Colonic mucosa (tissue), 4 donors: ENCODE results near the gene CHTF18. TPM values are rescaled to one million over a fixed set of nuclear protein-coding genes. Genes with fewer than 3 reads are reported as not detected.
"Not testable (repeated sequence)": the region's sequence is repeated elsewhere in the genome, so short reads cannot be mapped to it uniquely, and the experiment has no call there.

ENCODE experiments used
- DNase-seq: peaks from one replicate; pipeline ENCODE4 v3.0.0-alpha.2; 2020
- H3K27ac ChIP-seq: fragments of 200-600 bp; one replicate; pipeline ENCODE4 v1.8.0; 2021
- H3K27me3 ChIP-seq: fragments of 200-600 bp; one replicate; pipeline ENCODE4 v1.8.0; 2021
- H3K36me3 ChIP-seq: fragments of 200-600 bp; one replicate; pipeline ENCODE4 v1.8.0; 2021
- H3K4me1 ChIP-seq: fragments of 200-600 bp; one replicate; pipeline ENCODE4 v1.8.0; 2021; ENCODE audit warnings: mild to moderate bottlenecking
- H3K4me3 ChIP-seq: fragments of 200-600 bp; one replicate; pipeline ENCODE4 v1.8.0; 2021
- H3K9ac ChIP-seq, 2 donors: one replicate each; pipeline ENCODE4 v1.7.0; 2013; ENCODE audit warnings: control low read depth in 2 of 2, low read depth in 2 of 2, low read length in 2 of 2
- H3K9me3 ChIP-seq: fragments of 200-600 bp; one replicate; pipeline ENCODE4 v1.8.0; 2021
- intact Hi-C: fragments of 100-400 bp; cut with DNase I; formaldehyde crosslinking; loops from one replicate; pipeline ENCODE4 v1.14.1; 2022
- total RNA-seq, 2 donors: library from RNA; stranded (reverse); fragmentation: NEBNext Ultra II Directional in 1 of 2; extraction: Animal tissue kit (Norgen Biotek cat#: 25700) in 1 of 2; gene quantifications; one replicate each; pipeline ENCODE4 v1.2.1, GENCODE V29; 2021
- TF ChIP-seq, protein P1 (sequence below): fragments of 200-600 bp; IDR thresholded peaks from one replicate; pipeline ENCODE4 v1.8.0; 2022; ENCODE audit warnings: antibody characterized with exemption, mild to moderate bottlenecking
- donor health status: healthy.
- donor health status: DM: no; HTN: no; CAD: no.
- donor health status: DM: no; HTN: no; CAD: no.

CHTF18 gene
- total RNA-seq, 2 donors from 2014 or later, result 16.5 to 111 TPM

GRCh38 chr16:819336-820043 lies 31.1 kb downstream of the CHTF18 start:
- Histone ChIP-seq H3K9me3 (no peaks in the 10 kb centered on the region), H3K27ac (no peak overlapping the region), H3K36me3 (no peaks in the 10 kb centered on the region), H3K27me3 (peaks cover 6% of the 10 kb centered on the region), H3K4me1 (no peaks in the 10 kb centered on the region), H3K9ac (no peak overlapping the region), H3K4me3 (no peak overlapping the region)
- no peak for DNase-seq
- intact Hi-C loops, result no loop called here
- TF ChIP-seq, protein P1, sequence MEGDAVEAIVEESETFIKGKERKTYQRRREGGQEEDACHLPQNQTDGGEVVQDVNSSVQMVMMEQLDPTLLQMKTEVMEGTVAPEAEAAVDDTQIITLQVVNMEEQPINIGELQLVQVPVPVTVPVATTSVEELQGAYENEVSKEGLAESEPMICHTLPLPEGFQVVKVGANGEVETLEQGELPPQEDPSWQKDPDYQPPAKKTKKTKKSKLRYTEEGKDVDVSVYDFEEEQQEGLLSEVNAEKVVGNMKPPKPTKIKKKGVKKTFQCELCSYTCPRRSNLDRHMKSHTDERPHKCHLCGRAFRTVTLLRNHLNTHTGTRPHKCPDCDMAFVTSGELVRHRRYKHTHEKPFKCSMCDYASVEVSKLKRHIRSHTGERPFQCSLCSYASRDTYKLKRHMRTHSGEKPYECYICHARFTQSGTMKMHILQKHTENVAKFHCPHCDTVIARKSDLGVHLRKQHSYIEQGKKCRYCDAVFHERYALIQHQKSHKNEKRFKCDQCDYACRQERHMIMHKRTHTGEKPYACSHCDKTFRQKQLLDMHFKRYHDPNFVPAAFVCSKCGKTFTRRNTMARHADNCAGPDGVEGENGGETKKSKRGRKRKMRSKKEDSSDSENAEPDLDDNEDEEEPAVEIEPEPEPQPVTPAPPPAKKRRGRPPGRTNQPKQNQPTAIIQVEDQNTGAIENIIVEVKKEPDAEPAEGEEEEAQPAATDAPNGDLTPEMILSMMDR, result no peak

- H3K27me3 ChIP-seq, DNase-seq, H3K36me3 ChIP-seq, H3K9me3 ChIP-seq, H3K27ac ChIP-seq, H3K4me1 ChIP-seq, H3K4me3 ChIP-seq, H3K9ac ChIP-seq, intact Hi-C loops: not testable (repeated sequence)
Measured at GRCh38 chr16:820044-820408, 31.6 kb downstream of the CHTF18 start.

- Histone ChIP-seq H3K9ac (no peak overlapping the region), H3K4me3 (no peak overlapping the region), H3K36me3 (no peaks in the 10 kb centered on the region), H3K27me3 (peaks cover 6% of the 10 kb centered on the region), H3K9me3 (no peaks in the 10 kb centered on the region), H3K27ac (no peak overlapping the region), H3K4me1 (no peaks in the 10 kb centered on the region)
- DNase-seq, result no peak
- intact Hi-C loops, result no loop called here
- TF ChIP-seq, protein P1, result no peak
Measured at GRCh38 chr16:820748-821147, 32.3 kb downstream of the CHTF18 start.

DNA sequence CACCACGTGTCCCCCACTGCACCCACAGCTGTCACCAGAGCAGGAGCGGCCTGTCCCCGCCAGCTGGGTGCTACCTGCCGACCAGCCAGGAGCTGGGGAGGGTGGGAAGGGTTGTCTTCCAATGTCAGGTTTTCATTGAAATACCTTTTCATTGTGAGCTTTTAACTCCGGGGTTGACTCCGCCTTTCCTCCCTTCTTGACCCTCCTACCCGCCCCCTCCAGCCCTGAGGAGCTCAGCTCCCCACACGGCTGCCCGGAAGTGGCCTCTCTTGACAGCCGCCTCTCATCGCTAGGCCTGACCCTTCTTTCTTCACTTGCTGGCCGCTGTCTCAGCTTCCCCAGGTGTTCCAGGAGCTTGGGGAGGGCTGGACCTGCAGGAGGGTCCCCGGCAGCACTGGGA lies 33.3 kb downstream of the CHTF18 start:
- Histone ChIP-seq H3K36me3 (no peaks in the 10 kb centered on the region), H3K4me3 (no peak overlapping the region), H3K27ac (no peak overlapping the region), H3K9me3 (no peaks in the 10 kb centered on the region), H3K27me3 (peaks cover 6% of the 10 kb centered on the region), H3K4me1 (no peaks in the 10 kb centered on the region), H3K9ac (no peak overlapping the region)
- intact Hi-C loops, result no loop called here
- TF ChIP-seq, protein P1, result no peak
- no peak for DNase-seq

DNA sequence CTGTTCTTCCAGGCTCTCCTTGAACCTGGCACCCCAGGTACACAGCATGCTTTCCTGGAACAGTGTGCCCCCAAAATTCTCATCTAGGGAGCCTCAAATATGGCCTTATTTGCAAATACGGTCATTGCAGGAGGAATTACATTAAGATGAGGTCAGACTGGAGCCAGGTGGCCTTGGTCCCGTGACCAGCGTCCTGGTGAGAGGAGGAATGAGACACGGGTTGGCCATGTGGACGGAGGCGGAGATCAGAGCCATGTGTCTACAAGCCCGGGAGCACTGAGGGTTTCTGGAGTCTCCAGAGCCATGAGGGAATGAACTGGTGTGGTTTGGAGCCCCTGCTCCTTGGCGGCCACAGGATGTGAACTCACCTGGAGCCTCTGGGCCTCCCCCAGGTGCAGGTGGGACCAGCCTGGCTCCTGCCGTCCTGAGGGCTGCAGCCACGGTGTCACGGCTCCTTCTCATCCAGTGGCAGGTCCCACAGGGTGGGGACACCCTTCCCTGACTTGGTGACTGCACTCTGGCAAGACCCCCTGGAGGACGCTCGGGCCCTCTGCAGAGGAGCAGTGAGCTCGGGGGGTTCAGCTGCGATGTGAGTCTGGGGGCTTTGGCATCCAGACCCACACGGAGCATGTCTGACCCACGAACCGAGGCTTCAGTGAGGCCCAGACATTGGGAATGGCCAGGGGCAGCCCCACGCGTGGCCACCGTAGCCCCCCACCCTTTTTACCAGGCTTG lies 33.9 kb downstream of the CHTF18 start:
- intact Hi-C loops, result no loop called here
- no peaks in the 10 kb centered on the region for H3K36me3 ChIP-seq
- H3K4me3 ChIP-seq, result no peak overlapping the region
- H3K4me1 ChIP-seq, result no peaks in the 10 kb centered on the region
- no peak overlapping the region for H3K27ac ChIP-seq
- TF ChIP-seq, protein P1, result no peak
- no peaks in the 10 kb centered on the region for H3K9me3 ChIP-seq
- peaks cover 3% of the 10 kb centered on the region for H3K27me3 ChIP-seq
- no peak overlapping the region for H3K9ac ChIP-seq
- DNase-seq, result no peak

- Histone ChIP-seq H3K9ac (no peak overlapping the region), H3K9me3 (no peaks in the 10 kb centered on the region), H3K27ac (no peak overlapping the region), H3K27me3 (no peaks in the 10 kb centered on the region), H3K36me3 (no peaks in the 10 kb centered on the region), H3K4me3 (no peak overlapping the region), H3K4me1 (no peaks in the 10 kb centered on the region)
- TF ChIP-seq, protein P1, result no peak
- intact Hi-C loops, result no loop called here
- DNase-seq, result no peak
Measured at GRCh38 chr16:822909-823297, 34.5 kb downstream of the CHTF18 start.
